SU-DHL-6 (cell line): ENCODE results near the gene GART.

Source experiments
- H2AFZ ChIP-seq: fragments of 200-600 bp; sonication (generic); 2 replicates; pipeline ENCODE4 v1.6.1; 2014; ENCODE audit warnings: low read depth, mild to moderate bottlenecking, moderate library complexity, mixed read lengths, antibody characterized with exemption, low read length; ENCODE audit not compliant: severe bottlenecking
- H3F3A ChIP-seq: fragments of 200-600 bp; shearing (Covaris generic); 2 replicates; pipeline ENCODE4 v1.6.0; 2016; ENCODE audit warnings: antibody characterized with exemption, mild to moderate bottlenecking; ENCODE audit not compliant: insufficient read depth
- H3K27ac ChIP-seq: fragments of 200-600 bp; sonication (generic); 2 replicates; pipeline ENCODE4 v1.5.1; 2016; ENCODE audit warnings: low read depth, mild to moderate bottlenecking, low read length, moderate library complexity, mixed read lengths
- H3K27me3 ChIP-seq: fragments of 200-600 bp; sonication (generic), shearing (Covaris generic); 2 replicates; pipeline ENCODE4 v1.6.0; 2014; ENCODE audit warnings: mild to moderate bottlenecking, low read length
- H3K36me3 ChIP-seq: fragments of 200-600 bp; sonication (generic); 2 replicates; pipeline ENCODE4 v1.6.1; 2014; ENCODE audit warnings: mild to moderate bottlenecking, low read length, mixed read lengths
- H3K4me2 ChIP-seq: fragments of 300-600, 200-600 bp; shearing (Covaris generic), sonication (generic); 2 replicates; pipeline ENCODE4 v1.6.0; 2014; ENCODE audit warnings: low read length, low read depth, mild to moderate bottlenecking; ENCODE audit not compliant: poor library complexity, severe bottlenecking
- H3K4me3 ChIP-seq: fragments of 200-600 bp; sonication (generic); 2 replicates; pipeline ENCODE4 v1.5.1; 2014; ENCODE audit warnings: antibody characterized with exemption, low read length, mild to moderate bottlenecking, mixed read lengths; ENCODE audit not compliant: insufficient read depth, poor library complexity, severe bottlenecking
- H3K79me2 ChIP-seq: fragments of 200-600 bp; sonication (generic); 2 replicates; pipeline ENCODE4 v1.6.1; 2014; ENCODE audit warnings: mild to moderate bottlenecking, low read length, moderate library complexity; ENCODE audit not compliant: insufficient read depth
- H3K9ac ChIP-seq: fragments of 200-600 bp; sonication (generic); 2 replicates; pipeline ENCODE4 v1.7.0; 2014; ENCODE audit warnings: mild to moderate bottlenecking, low read length
- H3K9me2 ChIP-seq: fragments of 200-600 bp; sonication (generic); replicated peaks from 2 replicates; pipeline ENCODE4 v1.6.1; 2014; ENCODE audit warnings: low read length; ENCODE audit not compliant: insufficient read depth
- H3K9me3 ChIP-seq: fragments of 200-600 bp; sonication (generic); 2 replicates; pipeline ENCODE4 v1.6.1; 2014; ENCODE audit warnings: low read length, mixed read lengths; ENCODE audit not compliant: insufficient read depth
- H4K20me1 ChIP-seq: fragments of 200-600 bp; sonication (generic); 2 replicates; pipeline ENCODE4 v1.6.1; 2014; ENCODE audit warnings: low read depth, mild to moderate bottlenecking, antibody characterized with exemption, low read length, moderate library complexity, mixed read lengths
- CTCF ChIP-seq: fragments of 200-600 bp; sonication (generic); IDR thresholded peaks from one replicate; pipeline ENCODE4 v1.5.1; 2017; ENCODE audit warnings: antibody characterized with exemption, mild to moderate bottlenecking, low read length, moderate library complexity; ENCODE audit not compliant: insufficient read depth, poor library complexity, severe bottlenecking
- EZH2phosphoT487 ChIP-seq: fragments of 200-600 bp; sonication (generic), shearing (Covaris generic); conservative IDR thresholded peaks from 2 replicates; pipeline ENCODE4 v1.6.1; 2018; ENCODE audit warnings: mild to moderate bottlenecking, antibody characterized with exemption, low read length, moderate library complexity, mixed read lengths

The GART gene

GRCh38 chr21:33544451-33545195 is 2.7 kb upstream of the GART start:
- Histone ChIP-seq H2AFZ (no peak overlapping the region), H3F3A (peaks cover 34% of the 10 kb centered on the region), H3K4me2 (peak overlapping the region; percentile 99), H3K36me3 (peaks cover 40% of the 10 kb centered on the region), H3K9me2 (no peaks in the 10 kb centered on the region), H3K79me2 (peaks cover 94% of the 10 kb centered on the region), H3K9me3 (no peaks in the 10 kb centered on the region), H3K4me3 (peak overlapping the region; percentile 88), H4K20me1 (peaks cover 39% of the 10 kb centered on the region), H3K9ac (peak overlapping the region; percentile 78), H3K27ac (0 out of 2 replicates have a peak overlapping the region, but pooled peaks have one; percentile 91), H3K27me3 (no peaks in the 10 kb centered on the region)
- TF ChIP-seq CTCF (no peak), EZH2phosphoT487 (no peak)

- Histone ChIP-seq H3K27me3 (no peaks in the 10 kb centered on the region), H3K36me3 (peaks cover 32% of the 10 kb centered on the region), H3K4me3 (peak overlapping the region; percentile 88), H3K9ac (peak overlapping the region; percentile 78), H3K79me2 (peaks cover 93% of the 10 kb centered on the region), H3K4me2 (peak overlapping the region; percentile 99), H3K9me2 (no peaks in the 10 kb centered on the region), H3F3A (peaks cover 34% of the 10 kb centered on the region), H3K9me3 (no peaks in the 10 kb centered on the region), H4K20me1 (peaks cover 36% of the 10 kb centered on the region), H3K27ac (peak overlapping the region; percentile 91), H2AFZ (no peak overlapping the region)
- TF ChIP-seq CTCF (no peak), EZH2phosphoT487 (no peak)
Observed at GRCh38 chr21:33543505-33544129, 1.7 kb upstream of the GART start.

GRCh38 chr21:33542640-33543504 is 955 bp upstream of the GART start, which contains the start of gene SON:
TSS of gene SON (plus strand) at chr21:33543038. CDS start at chr21:33543093, 55 bp downstream.
- H2AFZ ChIP-seq = peak within 1 kb of the TSS; percentile 50
- H3F3A ChIP-seq = peaks cover 30% of the 10 kb centered on the region
- no peaks in the 10 kb centered on the region for H3K9me2 ChIP-seq
- no peaks in the 10 kb centered on the region for H3K27me3 ChIP-seq
- H4K20me1 ChIP-seq = peaks cover 29% of the 10 kb centered on the region
- no peaks in the 10 kb centered on the region for H3K9me3 ChIP-seq
- H3K4me2 ChIP-seq = peak within 1 kb of the TSS; percentile 99
- H3K4me3 ChIP-seq = peak within 1 kb of the TSS; percentile 88
- peaks cover 29% of the 10 kb centered on the region for H3K36me3 ChIP-seq
- H3K79me2 ChIP-seq = peaks cover 86% of the 10 kb centered on the region
- peak within 1 kb of the TSS; percentile 78 for H3K9ac ChIP-seq
- no peak for TF ChIP-seq CTCF
- TF ChIP-seq EZH2phosphoT487 = no peak
- peak within 1 kb of the TSS; percentile 91 for H3K27ac ChIP-seq
